Measurements from ENCODE around the gene WDPCP.

- TF ChIP-seq REST (IDR thresholded peaks at IDR 0.05; ENCODE audit: borderline replicate concordance) = no peak
- no peak for TF ChIP-seq EP300 (conservative IDR thresholded peaks at IDR 0.05; ENCODE audit: poor library complexity, severe bottlenecking)
- no peak for TF ChIP-seq RAD21 (conservative IDR thresholded peaks at IDR 0.05)
- no peak for TF ChIP-seq POLR2AphosphoS5 (IDR thresholded peaks at IDR 0.05)
These were observed 215.7 kb downstream of the WDPCP start for GRCh38 chr2:63372549-63372948.

Measured in neural cell (in vitro differentiated cells).